ENCODE results near the gene SYP. TPM values are rescaled to one million over a fixed set of nuclear protein-coding genes. Genes with fewer than 3 reads are reported as not detected.

SYP gene
- total and polyA plus RNA-seq, 9 of the 15 experiments (the other 6 are each of a cell fraction or from before 2014, with no cell fraction given): 0.48 to 5.1 (median 2.6) TPM

DNA sequence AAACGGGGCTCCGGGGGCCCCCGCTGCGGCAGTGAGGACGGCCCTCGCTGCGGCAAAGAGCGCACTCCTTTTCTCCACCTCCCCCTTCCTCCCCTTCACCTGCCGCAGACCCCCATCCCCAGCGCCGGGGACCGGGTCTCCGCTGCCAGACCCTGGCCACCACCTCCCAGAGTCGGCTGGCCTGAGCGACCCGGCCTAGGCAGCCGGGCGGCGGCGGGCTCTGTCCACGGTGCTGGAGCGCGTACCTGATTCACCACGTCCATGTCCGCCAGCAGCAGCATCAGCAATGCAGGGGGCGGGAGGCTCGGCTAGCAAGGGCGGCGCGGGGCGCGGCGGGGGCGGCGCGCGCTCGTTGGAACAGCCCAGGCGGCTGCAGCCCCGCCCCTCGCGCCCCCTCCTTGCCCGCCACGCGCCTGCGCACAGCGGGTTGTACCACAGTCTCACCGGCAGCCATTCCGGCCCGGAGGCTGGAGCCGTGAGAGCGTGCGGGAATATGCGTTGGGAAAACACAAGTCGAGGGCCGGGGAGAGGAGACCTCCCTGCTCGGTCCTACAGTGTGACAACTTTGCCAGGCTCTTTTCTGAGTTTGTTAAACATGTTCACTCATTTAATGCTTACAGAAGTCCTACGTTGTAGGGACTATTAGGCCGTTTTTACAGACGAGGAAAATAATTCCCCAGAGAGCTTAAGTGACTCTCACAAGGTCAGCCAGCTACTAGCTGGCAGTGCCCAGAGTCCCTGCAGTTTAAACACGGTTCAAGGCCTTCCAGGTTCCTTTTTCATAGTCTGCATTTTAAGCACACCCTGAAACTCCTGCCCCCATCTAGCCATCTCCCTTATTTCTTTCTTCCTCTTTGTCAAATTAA is at the start of gene SYP (continued):
- TF ChIP-seq POLR2AphosphoS2 (IDR thresholded peaks at IDR 0.05; ENCODE audit: low read length): no peak
- TF ChIP-seq MBD2 (IDR thresholded peaks at IDR 0.05; ENCODE audit: borderline replicate concordance, low read depth): peak; percentile 51; the same call in 1 of the 2 replicates
- no peak for TF ChIP-seq SAP30 (IDR thresholded peaks at IDR 0.05; ENCODE audit: borderline replicate concordance, insufficient read depth, low read depth, low read length, poor library complexity, severe bottlenecking)
- no peak for TF ChIP-seq MEF2D (tag; conservative IDR thresholded peaks at IDR 0.05; ENCODE audit: low read depth)
- no peak for TF ChIP-seq CBFA2T3 (IDR thresholded peaks at IDR 0.05)
- TF ChIP-seq MIER1 (IDR thresholded peaks at IDR 0.05; ENCODE audit: low read depth): peak; percentile 91
- no peak for TF ChIP-seq ZNF79 (CRISPR knock-in tag; IDR thresholded peaks at IDR 0.05; ENCODE audit: low read depth)
- no peak for TF ChIP-seq BRD4 (IDR thresholded peaks at IDR 0.05)
- peak; percentile 73 for TF ChIP-seq ZFX (CRISPR knock-in tag; IDR thresholded peaks at IDR 0.05)
- no peak for TF ChIP-seq TEAD4 (IDR thresholded peaks at IDR 0.05; ENCODE audit: low read length)
- TF ChIP-seq TEAD4 (CRISPR knock-in tag; IDR thresholded peaks at IDR 0.05; ENCODE audit: borderline replicate concordance): no peak
- TF ChIP-seq GATAD2B (IDR thresholded peaks at IDR 0.05; ENCODE audit: borderline replicate concordance): no peak; the same call in 1 of the 2 replicates
- no peak for TF ChIP-seq ADNP (tag; IDR thresholded peaks at IDR 0.05)
- peak; percentile 93 for TF ChIP-seq HMGN3 (IDR thresholded peaks at IDR 0.05; ENCODE audit: borderline replicate concordance, extremely low read depth, insufficient read length, low read depth, low read length)
- TF ChIP-seq, protein P1, sequence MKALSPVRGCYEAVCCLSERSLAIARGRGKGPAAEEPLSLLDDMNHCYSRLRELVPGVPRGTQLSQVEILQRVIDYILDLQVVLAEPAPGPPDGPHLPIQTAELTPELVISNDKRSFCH (CRISPR knock-in tag; IDR thresholded peaks at IDR 0.05): no peak
- TF ChIP-seq, protein P1 (tag; IDR thresholded peaks at IDR 0.05): 0 out of 2 replicates have a peak, but pooled peaks have one; percentile 46
- no peak for TF ChIP-seq ZFP30 (CRISPR knock-in tag; IDR thresholded peaks at IDR 0.05; ENCODE audit: borderline replicate concordance)
- TF ChIP-seq NFRKB (IDR thresholded peaks at IDR 0.05; ENCODE audit: low read depth): peak; percentile 68; the same call in 1 of the 2 replicates
- TF ChIP-seq ZFP36 (IDR thresholded peaks at IDR 0.05; ENCODE audit: low read depth, low read length, partially characterized antibody): peak; percentile 14
- no peak for TF ChIP-seq ZFP91 (CRISPR knock-in tag; IDR thresholded peaks at IDR 0.05)
- no peak for TF ChIP-seq FOXO4 (CRISPR knock-in tag; IDR thresholded peaks at IDR 0.05)
- TF ChIP-seq PTRF (tag; IDR thresholded peaks at IDR 0.05): no peak
- TF ChIP-seq XRCC5 (IDR thresholded peaks at IDR 0.05; ENCODE audit: low read depth, low read length): peak; percentile 82; the same call in 1 of the 2 replicates
- TF ChIP-seq KLF10 (CRISPR knock-in tag; IDR thresholded peaks at IDR 0.05): no peak
- TF ChIP-seq COPS2 (conservative IDR thresholded peaks at IDR 0.05): no peak
- no peak for TF ChIP-seq GTF2F1 (IDR thresholded peaks at IDR 0.05; ENCODE audit: low read depth, low read length)
- TF ChIP-seq ERF (CRISPR knock-in tag; IDR thresholded peaks at IDR 0.05): no peak
